ENCODE results near the gene SPC24. TPM values are rescaled to one million over a fixed set of nuclear protein-coding genes. Genes with fewer than 3 reads are reported as not detected.
A peak's percentile ranks its signal among the peaks of the same experiment; 100 is the strongest.

Gene SPC24
- total and polyA plus RNA-seq, 2 of the 4 experiments (the other 2 are of a cell fraction) = 12.2 to 97.5 TPM

DNA sequence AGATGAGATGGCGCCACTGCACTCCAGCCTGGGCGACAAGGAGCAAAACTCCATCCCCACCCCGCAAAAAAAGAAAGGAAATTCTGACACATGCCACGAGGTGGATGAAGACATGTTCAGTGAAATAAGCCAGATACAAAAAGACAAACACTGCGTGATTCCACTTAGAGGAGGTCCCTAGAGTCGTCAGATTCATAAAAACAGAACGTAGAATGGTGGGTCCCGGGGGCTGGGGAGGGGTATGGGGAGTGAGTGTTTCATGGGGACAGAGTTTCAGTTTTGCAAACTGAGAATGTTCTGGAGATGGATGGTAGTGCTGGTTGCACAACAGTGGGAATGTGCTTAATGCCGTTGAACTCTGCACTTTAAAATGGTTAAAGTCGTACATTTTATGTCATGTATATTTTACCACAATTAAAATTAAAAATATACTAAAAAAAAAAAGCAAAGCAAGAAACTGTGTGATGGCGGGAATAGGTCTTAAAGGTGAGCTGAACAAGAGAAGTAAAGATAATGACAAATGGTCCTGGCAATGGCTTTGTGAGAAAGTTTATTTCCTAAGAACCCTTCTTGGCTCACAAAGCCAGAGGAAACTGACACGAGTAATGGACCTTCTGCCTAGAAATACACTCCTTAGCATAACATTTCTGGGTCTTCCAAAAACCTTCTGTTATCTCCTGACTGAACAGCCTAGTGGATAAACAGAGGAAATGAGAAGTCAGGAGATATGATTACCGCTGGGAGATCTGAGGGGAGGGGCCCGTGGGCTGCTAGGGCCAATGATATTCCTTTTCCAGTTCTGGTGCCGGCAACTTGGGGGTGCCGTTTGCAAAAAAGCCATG, 4.2 kb upstream of the SPC24 start:
- Histone ChIP-seq H3K4ac (ENCODE audit: low read depth, low read length) (peak overlapping the region; percentile 31; the same call in 1 of the 2 replicates), H2BK5ac (ENCODE audit: low read depth, low read length, poor library complexity, severe bottlenecking) (peak overlapping the region; percentile 93), H3K23ac (ENCODE audit: low read depth, low read length) (peak overlapping the region; percentile 77; the same call in 1 of the 2 replicates), H3K4me2 (ENCODE audit: low read depth, low read length) (peak overlapping the region; percentile 86), H3K4me3 (ENCODE audit: insufficient read depth, low read depth, low read length) (no peak overlapping the region), H2AFZ (replicated peaks; ENCODE audit: low read length, poor library complexity) (peak overlapping the region; percentile 4), H2BK20ac (ENCODE audit: low read depth, low read length) (peak overlapping the region; percentile 20; the same call in 1 of the 2 replicates), H3K14ac (replicated peaks; ENCODE audit: low read depth, low read length) (peak overlapping the region; percentile 80), H3K36me3 (ENCODE audit: control insufficient read depth, insufficient read depth, low read length) (peaks cover 10% of the 10 kb centered on the region), H3K9me1 (ENCODE audit: insufficient read depth, low read length) (peaks cover 8% of the 10 kb centered on the region; the same call in 1 of the 2 replicates), H4K20me1 (ENCODE audit: insufficient read depth, low read length) (no peaks in the 10 kb centered on the region), H3K4me1 (ENCODE audit: control insufficient read depth, insufficient read depth, low read length) (peaks cover 13% of the 10 kb centered on the region), H3K9ac (ENCODE audit: low read depth, low read length) (peak overlapping the region; percentile 27; the same call in 1 of the 2 replicates), H2AK9ac (replicated peaks; ENCODE audit: low read depth, low read length, poor library complexity) (peak overlapping the region; percentile 60), H3K27ac (ENCODE audit: insufficient read depth, low read length) (peak overlapping the region; percentile 78), H3K9me3 (ENCODE audit: control insufficient read depth, insufficient read depth, low read length) (no peaks in the 10 kb centered on the region; the same call in 1 of the 2 replicates), H2BK120ac (ENCODE audit: low read depth, low read length) (peak overlapping the region; percentile 82), H3K18ac (ENCODE audit: low read depth, low read length) (peak overlapping the region; percentile 93), H4K5ac (ENCODE audit: low read depth, low read length) (peak overlapping the region; percentile 81), H3K79me1 (ENCODE audit: low read depth in 1 of 2, low read length in 2 of 2) (peaks cover 2 to 20% of the 10 kb centered on the region in 2 experiments; a peak in 2 of 4 replicates), H2AK5ac (ENCODE audit: low read depth, low read length) (peak overlapping the region; percentile 15; the same call in 1 of the 2 replicates), H3K27me3 (ENCODE audit: control insufficient read depth, insufficient read depth, low read length) (no peaks in the 10 kb centered on the region), H3K56ac (ENCODE audit: extremely low read depth, insufficient read depth, low read length) (peak overlapping the region; percentile 9; the same call in 1 of the 2 replicates), H2BK15ac (ENCODE audit: low read depth, low read length) (no peak overlapping the region), H4K91ac (ENCODE audit: insufficient read depth, low read depth, low read length) (no peak overlapping the region; the same call in 1 of the 2 replicates), H4K8ac (ENCODE audit: low read depth in 2 of 2, low read length in 2 of 2) (peak overlapping the region in 1 of 2 experiments; percentile 82; a peak in 2 of 4 replicates)
- ChIA-PET POLR2A (ENCODE audit: unreplicated experiment) (no interaction called here), CTCF (interaction anchor here (0.6 to 0.7 kb wide), 3 partner anchors 18 to 44 kb away, joined by 3 to 4 read pairs (median 3); no protein-coding TSS in a partner anchor)
- peak; percentile 88 for TF ChIP-seq CEBPB (IDR thresholded peaks at IDR 0.05; ENCODE audit: low read depth, low read length)
- TF ChIP-seq MAZ (IDR thresholded peaks at IDR 0.05; ENCODE audit: borderline replicate concordance, low read depth, low read length) = no peak
- no peak for TF ChIP-seq FOS (IDR thresholded peaks at IDR 0.05; ENCODE audit: low read depth, low read length)
- no peak for TF ChIP-seq POLR2A (IDR thresholded peaks at IDR 0.05; ENCODE audit: low read depth, low read length)
- no peak for TF ChIP-seq BHLHE40 (IDR thresholded peaks at IDR 0.05; ENCODE audit: low read depth, low read length)
- TF ChIP-seq RCOR1 (IDR thresholded peaks at IDR 0.05; ENCODE audit: insufficient replicate concordance, low read length) = no peak
- no peak for TF ChIP-seq RAD21 (IDR thresholded peaks at IDR 0.05; ENCODE audit: low read length)
- peak; percentile 39 for TF ChIP-seq USF2 (IDR thresholded peaks at IDR 0.05; ENCODE audit: low read depth, low read length)
- TF ChIP-seq NFE2L2 (IDR thresholded peaks at IDR 0.05; ENCODE audit: low read depth, low read length) = no peak
- TF ChIP-seq SMC3 (IDR thresholded peaks at IDR 0.05; ENCODE audit: low read depth, low read length) = no peak
- dilution Hi-C loops (cut with HindIII; ENCODE audit: low sequenced_read_pairs, unreplicated experiment) = no loop called here
- ATAC-seq (ENCODE audit: low read depth) (peak; percentile 31), DNase-seq (peak; percentile 73)
- 13% methylated on average over 2 of the region's 16 CpGs; no CpG with 5 or more reads in 1 of the 2 experiments for WGBS, 2 experiments (ENCODE audit: extremely low coverage in 2 of 2, insufficient read length in 1 of 2)
- no TSS peak for BruUV-seq (replicated peaks)
- in situ Hi-C loops (cut with MboI; ENCODE audit: low sequenced_read_pairs) = no loop called here
- intact Hi-C loops (cut with micrococcal nuclease) = no loop called here
